CD4-positive, alpha-beta T cell (primary cell): Measurements from ENCODE around the gene ASS1. TPM values are rescaled to one million over a fixed set of nuclear protein-coding genes. Genes with fewer than 3 reads are reported as not detected.

Source experiments
- ATAC-seq: fragments of 200-7000 bp; cut with Tn5 transposase; one replicate; pipeline ENCODE4 v1.10.0; 2022; ENCODE audit warnings: mild to moderate bottlenecking; ENCODE audit not compliant: poor library complexity
- CTCF ChIA-PET: fragments of 350-600 bp; sonication (Branson Sonifier 250); formaldehyde crosslinking; loops from one replicate; lab custom pipeline; 2021; ENCODE audit warnings: antibody characterized with exemption, inconsistent platforms; lab: Charles Lee
- POLR2A ChIA-PET: fragments of 350-600 bp; sonication (Branson Sonifier 250); formaldehyde crosslinking; loops from one replicate; lab custom pipeline; 2021; ENCODE audit warnings: antibody characterized with exemption, inconsistent platforms; lab: Charles Lee
- DNase-seq, 14 experiments: peaks; one replicate each; pipeline ENCODE4 v3.0.0-alpha.2; 2013 to 2020; ENCODE audit warnings: mixed read lengths in 2 of 14
- H3K27ac ChIP-seq, 2 donors: one replicate each; pipeline versions ENCODE4 v1.5.1 to v1.7.0; 2013; ENCODE audit warnings: low read length in 2 of 2, low read depth in 1 of 2, mild to moderate bottlenecking in 1 of 2
- H3K27me3 ChIP-seq, 2 experiments: 1 replicate in 1 of 2; 2 replicates in 1 of 2; pipeline versions ENCODE4 v1.6.1 to v1.7.0; 2013; ENCODE audit warnings: low read length in 2 of 2, control low read depth in 1 of 2, mild to moderate bottlenecking in 1 of 2, moderate library complexity in 1 of 2; ENCODE audit not compliant: insufficient read depth in 2 of 2, control insufficient read depth in 1 of 2
- H3K36me3 ChIP-seq: one replicate; pipeline ENCODE4 v1.6.1; 2013; ENCODE audit warnings: low read length, control low read depth; ENCODE audit not compliant: insufficient read depth
- H3K4me1 ChIP-seq: one replicate; pipeline ENCODE4 v1.6.1; 2013; ENCODE audit warnings: low read length, control low read depth; ENCODE audit not compliant: insufficient read depth
- H3K4me3 ChIP-seq: one replicate; pipeline ENCODE4 v1.5.1; 2013; ENCODE audit warnings: mild to moderate bottlenecking, low read length, moderate library complexity
- H3K9me3 ChIP-seq, 2 experiments: 1 replicate in 1 of 2; 2 replicates in 1 of 2; pipeline versions ENCODE4 v1.6.1 to v1.7.0; 2013; ENCODE audit warnings: low read length in 2 of 2, mild to moderate bottlenecking in 2 of 2, control low read depth in 1 of 2, moderate library complexity in 1 of 2; ENCODE audit not compliant: control insufficient read depth in 1 of 2, insufficient read depth in 1 of 2
- H3K27ac Mint-ChIP-seq: one replicate; pipeline ENCODE4 v1.8.0; 2020; ENCODE audit warnings: mixed read lengths
- H3K27me3 Mint-ChIP-seq: one replicate; pipeline ENCODE4 v1.8.0; 2021; ENCODE audit warnings: mixed read lengths
- H3K36me3 Mint-ChIP-seq: one replicate; pipeline ENCODE4 v1.8.0; 2021; ENCODE audit warnings: low read depth, mixed read lengths
- H3K4me1 Mint-ChIP-seq: one replicate; pipeline ENCODE4 v1.8.0; 2021; ENCODE audit warnings: low read depth, mixed read lengths
- H3K4me3 Mint-ChIP-seq: one replicate; pipeline ENCODE4 v1.8.0; 2020; ENCODE audit warnings: mild to moderate bottlenecking, mixed read lengths
- H3K9me3 Mint-ChIP-seq: one replicate; pipeline ENCODE4 v1.8.0; 2020; ENCODE audit warnings: mixed read lengths
- intact Hi-C, 2 experiments: fragments of 100-400 bp; cut with DNase I in 1 of 2; cut with micrococcal nuclease in 1 of 2; formaldehyde crosslinking; loops; one replicate each; pipeline versions ENCODE4 v1.15.1 to v1.9.0; 2023 to 2025; cut with DNase I, micrococcal nuclease
- total RNA-seq, 174 experiments: library from RNA in 2 of 174; stranded (reverse) in 2 of 174; gene quantifications; one replicate each; pipeline ENCODE4 v1.2.3 and lab custom pipeline; 2021 to 2026
- TF ChIP-seq, protein P1 (sequence below): fragments of 200-600 bp; IDR thresholded peaks from one replicate; pipeline ENCODE4 v1.8.0; 2022; ENCODE audit warnings: antibody characterized with exemption, mild to moderate bottlenecking

Gene ASS1
- total RNA-seq, 2 experiments from 2014 or later, result not detected

- Histone ChIP-seq H3K9me3 (peaks cover 0 to 6% of the 10 kb centered on the region in 2 experiments), H3K36me3 (no peaks in the 10 kb centered on the region), H3K27me3 (peaks cover 8 to 11% of the 10 kb centered on the region in 2 experiments), H3K4me3 (no peak overlapping the region), H3K27ac (no peak overlapping the region), H3K4me1 (peaks cover 7% of the 10 kb centered on the region)
- no peaks in the 10 kb centered on the region for H3K9me3 Mint-ChIP-seq
- TF ChIP-seq, protein P1, sequence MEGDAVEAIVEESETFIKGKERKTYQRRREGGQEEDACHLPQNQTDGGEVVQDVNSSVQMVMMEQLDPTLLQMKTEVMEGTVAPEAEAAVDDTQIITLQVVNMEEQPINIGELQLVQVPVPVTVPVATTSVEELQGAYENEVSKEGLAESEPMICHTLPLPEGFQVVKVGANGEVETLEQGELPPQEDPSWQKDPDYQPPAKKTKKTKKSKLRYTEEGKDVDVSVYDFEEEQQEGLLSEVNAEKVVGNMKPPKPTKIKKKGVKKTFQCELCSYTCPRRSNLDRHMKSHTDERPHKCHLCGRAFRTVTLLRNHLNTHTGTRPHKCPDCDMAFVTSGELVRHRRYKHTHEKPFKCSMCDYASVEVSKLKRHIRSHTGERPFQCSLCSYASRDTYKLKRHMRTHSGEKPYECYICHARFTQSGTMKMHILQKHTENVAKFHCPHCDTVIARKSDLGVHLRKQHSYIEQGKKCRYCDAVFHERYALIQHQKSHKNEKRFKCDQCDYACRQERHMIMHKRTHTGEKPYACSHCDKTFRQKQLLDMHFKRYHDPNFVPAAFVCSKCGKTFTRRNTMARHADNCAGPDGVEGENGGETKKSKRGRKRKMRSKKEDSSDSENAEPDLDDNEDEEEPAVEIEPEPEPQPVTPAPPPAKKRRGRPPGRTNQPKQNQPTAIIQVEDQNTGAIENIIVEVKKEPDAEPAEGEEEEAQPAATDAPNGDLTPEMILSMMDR, result no peak
- H3K4me3 Mint-ChIP-seq, result no peak overlapping the region
- DNase-seq, result no peak
- no peak for ATAC-seq
- H3K36me3 Mint-ChIP-seq, result no peaks in the 10 kb centered on the region
- POLR2A ChIA-PET, result no interaction called here
- H3K27me3 Mint-ChIP-seq, result peaks cover 21% of the 10 kb centered on the region
- no peaks in the 10 kb centered on the region for H3K4me1 Mint-ChIP-seq
- CTCF ChIA-PET, result no interaction called here
- no peak overlapping the region for H3K27ac Mint-ChIP-seq
- intact Hi-C loops, result no loop called here
These were observed 10.1 kb downstream of the ASS1 start for GRCh38 chr9:130454812-130455325.

DNA sequence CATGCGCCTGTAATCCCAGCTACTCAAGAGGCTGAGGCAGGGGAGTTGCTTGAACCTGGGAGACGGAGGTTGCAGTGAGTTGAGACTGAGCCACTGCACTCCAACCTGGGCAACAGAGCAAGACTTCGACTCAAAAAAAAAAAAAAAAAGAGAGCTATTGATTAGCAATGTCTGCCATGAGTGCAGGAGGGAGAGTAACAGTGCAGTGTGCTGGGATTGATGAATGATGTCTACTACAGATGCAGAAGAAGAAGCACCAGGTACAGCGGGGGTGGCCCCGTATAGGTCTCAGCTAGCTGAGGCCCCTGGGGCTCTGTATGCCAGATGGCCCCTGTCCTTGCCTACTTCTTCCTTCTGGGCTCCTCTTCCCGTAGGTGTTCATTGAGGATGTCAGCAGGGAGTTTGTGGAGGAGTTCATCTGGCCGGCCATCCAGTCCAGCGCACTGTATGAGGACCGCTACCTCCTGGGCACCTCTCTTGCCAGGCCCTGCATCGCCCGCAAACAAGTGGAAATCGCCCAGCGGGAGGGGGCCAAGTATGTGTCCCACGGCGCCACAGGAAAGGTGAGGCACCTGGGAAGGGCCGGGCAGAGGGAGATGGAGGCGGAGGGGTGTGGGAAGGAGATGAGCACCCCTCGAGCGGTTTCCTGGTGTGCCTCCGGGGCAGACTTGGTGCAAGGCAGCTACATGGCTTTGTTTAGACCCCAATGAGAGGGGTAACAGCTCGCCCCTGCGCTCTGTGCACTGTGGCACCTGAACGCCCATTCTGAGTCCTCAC, 13.5 kb downstream of the ASS1 start:
- H3K9me3 Mint-ChIP-seq, result no peaks in the 10 kb centered on the region
- no peak overlapping the region for H3K27ac Mint-ChIP-seq
- Histone ChIP-seq H3K9me3 (peaks cover 0 to 6% of the 10 kb centered on the region in 2 experiments), H3K27ac (no peak overlapping the region), H3K36me3 (no peaks in the 10 kb centered on the region), H3K27me3 (peaks cover 12 to 16% of the 10 kb centered on the region in 2 experiments), H3K4me1 (peaks cover 4% of the 10 kb centered on the region), H3K4me3 (no peak overlapping the region)
- intact Hi-C loops, result no loop called here
- TF ChIP-seq, protein P1, result no peak
- H3K36me3 Mint-ChIP-seq, result no peaks in the 10 kb centered on the region
- ChIA-PET POLR2A (no interaction called here), CTCF (no interaction called here)
- no peak overlapping the region for H3K4me3 Mint-ChIP-seq
- ATAC-seq (no peak), DNase-seq (no peak)
- no peaks in the 10 kb centered on the region for H3K4me1 Mint-ChIP-seq
- peaks cover 29% of the 10 kb centered on the region for H3K27me3 Mint-ChIP-seq

- Mint-ChIP-seq H3K9me3 (no peaks in the 10 kb centered on the region), H3K36me3 (no peaks in the 10 kb centered on the region), H3K4me1 (no peaks in the 10 kb centered on the region), H3K27me3 (peaks cover 28% of the 10 kb centered on the region), H3K4me3 (no peak overlapping the region), H3K27ac (no peak overlapping the region)
- Histone ChIP-seq H3K9me3 (peaks cover 0 to 6% of the 10 kb centered on the region in 2 experiments), H3K36me3 (no peaks in the 10 kb centered on the region), H3K4me3 (no peak overlapping the region), H3K27me3 (peaks cover 12 to 16% of the 10 kb centered on the region in 2 experiments), H3K27ac (no peak overlapping the region), H3K4me1 (peaks cover 4% of the 10 kb centered on the region)
- DNase-seq (no peak), ATAC-seq (no peak)
- intact Hi-C loops, result no loop called here
- POLR2A ChIA-PET, result no interaction called here
- TF ChIP-seq, protein P1, result no peak
- CTCF ChIA-PET, result no interaction called here
These were observed 14.0 kb downstream of the ASS1 start for GRCh38 chr9:130458804-130459067.
